Measurements from ENCODE around the gene DIP2C.
"Not testable (repeated sequence)": the region's sequence is repeated elsewhere in the genome, so short reads cannot be mapped to it uniquely, and the experiment has no call there.

DIP2C gene

GRCh38 chr10:596131-596530 is 93.3 kb downstream of the DIP2C start:
- DNase-seq (ENCODE audit: low spot score), result not testable (repeated sequence)

- DNase-seq (ENCODE audit: low spot score), result no peak
Measured at GRCh38 chr10:595473-595872, 94.0 kb downstream of the DIP2C start.

GRCh38 chr10:594584-595270 is 94.7 kb downstream of the DIP2C start:
- no peak for DNase-seq (ENCODE audit: low spot score)

- no peak for DNase-seq (ENCODE audit: low spot score)
Measured at GRCh38 chr10:593901-594457, 95.5 kb downstream of the DIP2C start.

- DNase-seq (ENCODE audit: low spot score), result no peak
Measured at GRCh38 chr10:593421-593820, 96.0 kb downstream of the DIP2C start.

- no peak for DNase-seq (ENCODE audit: low spot score)
Measured at GRCh38 chr10:593016-593415, 96.5 kb downstream of the DIP2C start.

GRCh38 chr10:591646-592045 is 97.8 kb downstream of the DIP2C start:
- DNase-seq (ENCODE audit: low spot score), result no peak

- DNase-seq (ENCODE audit: low spot score), result no peak
Measured at GRCh38 chr10:590721-591120, 98.7 kb downstream of the DIP2C start.

- no peak for DNase-seq (ENCODE audit: low spot score)
Measured at GRCh38 chr10:589961-590680, 99.3 kb downstream of the DIP2C start.

GRCh38 chr10:588246-589165 is 101.0 kb downstream of the DIP2C start:
- no peak for DNase-seq (ENCODE audit: low spot score)

- no peak for DNase-seq (ENCODE audit: low spot score)
Measured at GRCh38 chr10:586716-587115, 102.8 kb downstream of the DIP2C start.

- no peak for DNase-seq (ENCODE audit: low spot score)
Measured at GRCh38 chr10:586151-586550, 103.3 kb downstream of the DIP2C start.

GRCh38 chr10:585502-585901 is 104.0 kb downstream of the DIP2C start:
- no peak for DNase-seq (ENCODE audit: low spot score)

- not testable (repeated sequence) for DNase-seq (ENCODE audit: low spot score)
Measured at GRCh38 chr10:584497-585290, 104.8 kb downstream of the DIP2C start.

- DNase-seq (ENCODE audit: low spot score), result no peak
Measured at GRCh38 chr10:583433-583832, 106.0 kb downstream of the DIP2C start.

- no peak for DNase-seq (ENCODE audit: low spot score)
Measured at GRCh38 chr10:581776-582330, 107.6 kb downstream of the DIP2C start.

- DNase-seq (ENCODE audit: low spot score), result no peak
Measured at GRCh38 chr10:580778-581177, 108.7 kb downstream of the DIP2C start.

GRCh38 chr10:576130-576465 is 113.4 kb downstream of the DIP2C start:
- no peak for DNase-seq (ENCODE audit: low spot score)

- no peak for DNase-seq (ENCODE audit: low spot score)
Measured at GRCh38 chr10:575402-576129, 113.9 kb downstream of the DIP2C start.

GRCh38 chr10:572696-573095 is 116.8 kb downstream of the DIP2C start:
- DNase-seq (ENCODE audit: low spot score), result no peak
